Measurements from ENCODE around the gene RBM38. TPM values are rescaled to one million over a fixed set of nuclear protein-coding genes. Genes with fewer than 3 reads are reported as not detected.
A peak's percentile ranks its signal among the peaks of the same experiment; 100 is the strongest.

RBM38 gene
- total RNA-seq, 1 donor = 63.3 TPM

GRCh38 chr20:57433657-57434389 lies 42.6 kb downstream of the RBM38 start:
- DNase-seq (ENCODE audit: low read depth in 2 of 3, low spot score in 2 of 3) = no peak

GRCh38 chr20:57434390-57434700 lies 43.1 kb downstream of the RBM38 start:
- DNase-seq (ENCODE audit: low read depth in 2 of 3, low spot score in 2 of 3) = peak in 1 of 3 donors; percentile 27

GRCh38 chr20:57435105-57435497 lies 43.9 kb downstream of the RBM38 start:
- DNase-seq (ENCODE audit: low read depth in 2 of 3, low spot score in 2 of 3) = no peak

GRCh38 chr20:57435498-57436222 lies 44.5 kb downstream of the RBM38 start:
- peak in 2 of 3 donors; percentile 76 to 79 for DNase-seq (ENCODE audit: low read depth in 2 of 3, low spot score in 2 of 3)

GRCh38 chr20:57436223-57436545 lies 45.0 kb downstream of the RBM38 start:
- no peak for DNase-seq (ENCODE audit: low read depth in 2 of 3, low spot score in 2 of 3)

- no peak for DNase-seq (ENCODE audit: low read depth in 2 of 3, low spot score in 2 of 3)
Measured at GRCh38 chr20:57437267-57437666, 46.1 kb downstream of the RBM38 start.

GRCh38 chr20:57437672-57438330 lies 46.6 kb downstream of the RBM38 start:
- DNase-seq (ENCODE audit: low read depth in 2 of 3, low spot score in 2 of 3) = no peak

- no peak for DNase-seq (ENCODE audit: low read depth in 2 of 3, low spot score in 2 of 3)
Measured at GRCh38 chr20:57438552-57438951, 47.4 kb downstream of the RBM38 start.

- DNase-seq (ENCODE audit: low read depth in 2 of 3, low spot score in 2 of 3) = peak in 1 of 3 donors; percentile 36
Measured at GRCh38 chr20:57439432-57439831, 48.2 kb downstream of the RBM38 start.

- DNase-seq (ENCODE audit: low read depth in 2 of 3, low spot score in 2 of 3) = no peak
Measured at GRCh38 chr20:57439993-57440392, 48.8 kb downstream of the RBM38 start.

- DNase-seq (ENCODE audit: low read depth in 2 of 3, low spot score in 2 of 3) = no peak
Measured at GRCh38 chr20:57440678-57441509, 49.7 kb downstream of the RBM38 start.

- DNase-seq (ENCODE audit: low read depth in 2 of 3, low spot score in 2 of 3) = no peak
Measured at GRCh38 chr20:57441510-57442154, 50.4 kb downstream of the RBM38 start.

GRCh38 chr20:57442158-57442887 lies 51.1 kb downstream of the RBM38 start:
- no peak for DNase-seq (ENCODE audit: low read depth in 2 of 3, low spot score in 2 of 3)

GRCh38 chr20:57442888-57443239 lies 51.7 kb downstream of the RBM38 start:
- DNase-seq (ENCODE audit: low read depth in 2 of 3, low spot score in 2 of 3) = no peak

GRCh38 chr20:57443349-57444265 lies 52.4 kb downstream of the RBM38 start:
- DNase-seq (ENCODE audit: low read depth in 2 of 3, low spot score in 2 of 3) = no peak

- no peak for DNase-seq (ENCODE audit: low read depth in 2 of 3, low spot score in 2 of 3)
Measured at GRCh38 chr20:57444394-57445048, 53.3 kb downstream of the RBM38 start.

- DNase-seq (ENCODE audit: low read depth in 2 of 3, low spot score in 2 of 3) = no peak
Measured at GRCh38 chr20:57445298-57445697, 54.1 kb downstream of the RBM38 start.

GRCh38 chr20:57445774-57446173 lies 54.6 kb downstream of the RBM38 start:
- DNase-seq (ENCODE audit: low read depth in 2 of 3, low spot score in 2 of 3) = no peak

All from hematopoietic multipotent progenitor cell (in vitro differentiated cells).